Stimulated activated CD4-positive, alpha-beta T cell treated with anti-CD3 and anti-CD28 coated beads, Interleukin-15, amount 100 ng/mL, for 48 hours (primary cell): Measurements from ENCODE around the gene CREBZF.
"Not testable (repeated sequence)": the region's sequence is repeated elsewhere in the genome, so short reads cannot be mapped to it uniquely, and the experiment has no call there.

ENCODE experiments used
- DNase-seq, 2 donors: peaks; one replicate each; pipeline ENCODE4 v3.0.0-alpha.2; 2020; ENCODE audit warnings: low read depth in 2 of 2

CREBZF gene

GRCh38 chr11:85670949-85671663, 6.2 kb upstream of the CREBZF start:
- not testable (repeated sequence) for DNase-seq

DNA sequence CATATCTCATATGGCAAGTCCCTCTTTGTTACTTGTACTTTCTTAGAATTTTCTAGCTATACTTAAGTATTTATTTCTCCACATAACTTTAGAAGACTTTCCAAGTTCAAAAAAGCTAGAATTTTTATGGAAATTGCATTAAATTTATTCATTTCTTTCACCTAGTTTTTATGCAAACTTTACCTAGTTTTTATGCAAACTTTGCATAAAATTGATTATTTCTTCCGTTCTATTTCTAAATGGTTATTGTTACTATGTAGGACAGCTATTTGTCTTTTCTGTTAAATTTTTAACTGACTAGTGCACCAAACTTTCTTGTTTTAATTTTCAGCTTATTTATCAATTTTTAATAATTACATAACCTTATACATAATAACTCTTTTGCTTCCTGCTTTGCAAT, 3.2 kb upstream of the CREBZF start:
- DNase-seq, result no peak

DNA sequence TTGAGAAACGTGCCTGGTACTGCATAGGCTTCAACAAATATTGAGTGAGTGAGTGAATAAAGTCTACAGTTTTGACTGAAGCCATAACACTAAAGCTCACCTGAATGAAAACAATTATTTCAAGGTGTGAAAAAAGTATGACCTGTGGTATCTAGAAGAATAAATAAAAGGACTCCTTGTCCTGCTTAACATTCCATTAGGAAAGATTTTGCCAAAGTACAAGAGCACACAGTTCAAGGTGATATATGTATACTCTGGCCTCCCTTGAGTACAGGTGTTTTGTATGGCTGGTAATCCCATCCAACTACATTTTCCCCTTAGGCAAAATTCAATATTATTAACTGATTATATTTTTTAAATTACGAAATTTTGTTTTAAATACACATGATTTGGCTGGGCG, 1.8 kb upstream of the CREBZF start:
- no peak for DNase-seq

- DNase-seq, result no peak
Measured at GRCh38 chr11:85665733-85666132, 804 bp upstream of the CREBZF start.

GRCh38 chr11:85663753-85664614, 945 bp downstream of the CREBZF start:
- DNase-seq, result peak; percentile 79 to 81

DNA sequence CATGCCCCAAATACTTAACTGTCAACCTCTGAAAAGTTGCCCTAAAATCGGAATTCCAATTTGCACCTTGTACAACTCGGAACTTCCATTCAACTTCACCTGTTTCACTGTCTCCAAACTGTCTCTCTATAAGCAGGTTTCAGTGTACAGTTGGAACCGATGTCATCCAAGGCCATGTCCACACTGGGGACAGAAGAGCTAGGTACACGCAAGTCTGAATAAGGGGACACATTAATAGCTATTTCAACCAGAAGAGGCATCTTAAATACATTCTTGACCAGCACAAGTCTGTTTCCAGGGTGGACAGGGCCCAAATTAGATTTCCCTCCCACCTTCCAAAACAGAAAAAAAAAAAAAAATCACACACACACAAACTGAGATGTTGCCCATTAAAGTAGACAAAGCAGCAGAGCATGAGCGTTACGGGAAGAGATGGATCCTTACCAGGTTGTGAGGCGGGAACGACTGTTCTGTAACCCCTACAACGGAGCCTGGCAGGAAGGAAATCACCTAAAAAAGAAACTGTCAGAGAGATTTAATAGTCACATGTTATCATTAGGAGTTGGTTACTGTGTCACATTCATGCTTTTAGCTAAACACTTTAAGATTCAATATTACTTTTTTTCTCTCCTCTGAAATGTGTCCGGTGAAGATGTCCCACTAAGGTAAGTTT, 1.7 kb downstream of the CREBZF start:
- DNase-seq, result no peak

GRCh38 chr11:85661972-85662664, 2.8 kb downstream of the CREBZF start:
- DNase-seq, result no peak

DNA sequence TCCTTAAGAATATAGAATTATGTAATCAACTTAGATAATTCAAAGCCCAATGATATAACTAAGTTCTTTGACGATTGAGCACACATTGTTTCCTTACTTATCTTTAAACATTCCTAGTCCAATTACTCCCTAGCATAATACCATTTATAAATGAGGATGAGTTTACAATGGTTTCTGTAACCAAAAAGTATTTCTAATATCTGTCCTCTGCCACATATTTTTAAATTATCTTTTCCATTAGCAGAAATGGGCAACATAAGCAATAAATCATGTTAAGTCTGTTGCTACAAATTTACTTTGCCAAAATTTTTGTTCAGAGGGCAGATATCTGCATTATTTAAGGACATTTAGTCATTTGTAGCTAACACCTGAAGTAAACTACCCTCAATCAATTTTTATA, 6.7 kb downstream of the CREBZF start:
- DNase-seq, result no peak

DNA sequence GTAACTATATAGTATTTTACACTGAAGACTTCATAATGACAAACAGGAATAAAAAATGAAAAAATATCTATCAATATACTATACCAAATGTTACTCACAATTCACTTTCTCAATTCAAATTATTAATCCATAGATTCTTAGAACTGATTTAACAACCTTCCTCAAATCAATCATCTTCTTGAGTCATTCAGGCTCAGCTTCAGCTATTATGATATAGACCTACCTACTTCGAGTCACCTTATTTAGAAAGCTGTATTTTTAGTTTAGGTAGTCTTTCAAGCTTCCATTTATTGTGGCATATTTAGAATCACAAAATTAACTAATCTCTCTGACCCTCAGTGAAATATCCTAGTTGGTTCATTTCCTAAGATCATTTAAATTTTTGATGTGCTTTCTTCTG, 8.2 kb downstream of the CREBZF start:
- no peak for DNase-seq

DNA sequence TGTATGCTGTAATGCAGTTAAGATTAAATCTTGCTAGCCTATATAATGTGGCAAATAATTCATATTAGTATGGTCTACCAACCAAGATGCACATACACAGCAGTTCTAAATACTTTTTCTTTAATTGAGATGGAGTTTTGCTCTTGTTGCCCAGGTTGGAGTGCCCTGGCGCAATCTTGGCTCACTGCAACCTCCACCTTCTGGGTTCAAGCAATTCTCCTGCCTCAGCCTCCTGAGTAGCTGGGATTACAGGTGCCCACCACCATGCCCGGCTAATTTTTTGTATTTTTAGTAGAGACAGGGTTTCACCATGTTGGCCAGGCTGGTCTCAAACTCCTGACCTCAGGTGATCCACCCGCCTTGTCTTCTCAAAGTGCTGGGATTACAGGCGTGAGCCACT, 10.6 kb downstream of the CREBZF start:
- DNase-seq, result not testable (repeated sequence)

DNA sequence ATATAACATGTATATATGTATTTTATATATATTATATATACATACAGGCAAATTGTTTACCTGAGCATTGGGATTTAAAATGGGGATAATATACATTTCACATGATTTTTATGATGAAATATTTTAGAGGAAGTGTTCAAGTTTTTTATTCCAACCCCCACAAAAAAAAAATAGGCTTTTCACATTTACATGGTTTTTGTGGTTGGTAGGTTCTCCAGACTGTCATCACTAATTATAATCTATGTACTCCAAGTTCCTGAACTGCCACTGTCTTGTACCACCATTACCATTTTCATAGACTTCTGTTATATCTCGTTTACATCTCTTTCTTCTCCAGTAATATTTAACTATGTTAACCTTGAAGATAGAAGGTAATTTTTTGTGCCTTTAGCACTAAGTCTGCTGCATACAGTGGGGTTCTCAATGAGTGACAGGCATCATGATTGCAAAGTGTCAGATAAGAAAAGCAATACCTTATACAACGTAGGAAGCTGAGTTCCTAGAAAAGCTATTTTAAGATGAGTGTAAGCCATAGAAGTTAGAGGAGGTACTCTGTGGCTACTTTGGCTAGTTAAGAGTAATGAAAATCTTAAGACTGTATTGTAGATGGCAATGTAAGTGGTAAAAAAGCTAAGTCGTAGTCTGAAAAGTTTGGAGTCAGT, 12.0 kb downstream of the CREBZF start:
- DNase-seq, result no peak

DNA sequence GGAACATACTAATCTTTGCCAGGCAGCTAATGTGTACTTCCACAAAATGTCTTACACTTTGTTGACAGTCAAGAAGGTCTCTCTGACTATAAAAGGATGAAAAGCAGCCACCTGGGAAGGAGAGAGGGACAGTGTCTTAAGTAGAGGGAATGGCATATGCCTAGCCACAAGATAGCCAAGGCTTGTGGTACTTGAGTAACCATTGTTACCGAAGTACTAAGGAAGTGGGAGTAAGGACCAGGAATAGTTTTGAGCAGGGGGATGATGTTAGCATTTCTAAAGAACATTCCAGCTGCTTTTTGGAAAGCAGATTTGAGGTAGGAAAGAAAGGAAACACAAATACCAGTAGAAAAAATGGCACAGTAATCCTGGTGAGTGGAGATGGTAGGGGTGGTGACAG, 13.8 kb downstream of the CREBZF start:
- DNase-seq, result no peak

DNA sequence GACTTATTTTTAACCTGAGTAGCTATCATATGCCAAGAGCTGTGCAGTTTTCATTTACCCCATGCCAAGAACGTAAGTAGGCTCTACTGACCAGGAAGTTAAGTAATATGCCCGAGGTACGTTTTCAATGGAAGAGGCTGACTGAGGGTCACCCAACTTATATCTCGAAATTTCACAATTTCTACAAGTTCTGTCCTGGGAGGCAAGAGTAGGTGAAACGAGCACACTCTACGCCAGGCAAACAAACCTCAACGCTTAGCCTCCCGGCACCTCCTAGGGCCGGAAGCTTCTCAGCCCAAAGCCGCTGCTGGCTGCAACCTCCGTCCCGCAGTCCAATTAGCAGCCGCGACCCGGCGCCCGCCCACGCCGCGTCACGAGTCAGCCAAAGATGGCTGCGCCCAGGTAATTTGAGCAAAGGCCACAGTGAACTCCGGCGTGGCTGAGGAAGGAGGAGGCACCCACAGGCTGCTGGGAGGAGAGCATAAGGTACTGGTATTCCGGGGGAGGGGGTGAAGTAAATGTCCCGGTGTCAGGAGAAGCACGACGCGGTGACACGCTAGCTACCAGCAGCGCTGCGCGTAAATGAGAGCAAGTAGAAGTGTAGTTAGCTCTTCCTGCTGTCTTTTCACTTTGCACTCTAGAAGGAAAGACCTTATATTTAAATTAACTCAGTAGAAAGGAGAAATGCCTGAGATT, 17.2 kb downstream of the CREBZF start, which contains the start of gene TMEM126A:
TSS of gene TMEM126A (plus strand) at position 364 of the 696 bp plus-strand sequence. CDS start 2,289 bp downstream, outside the sequence.
- peak; percentile 87 to 89 for DNase-seq

DNA sequence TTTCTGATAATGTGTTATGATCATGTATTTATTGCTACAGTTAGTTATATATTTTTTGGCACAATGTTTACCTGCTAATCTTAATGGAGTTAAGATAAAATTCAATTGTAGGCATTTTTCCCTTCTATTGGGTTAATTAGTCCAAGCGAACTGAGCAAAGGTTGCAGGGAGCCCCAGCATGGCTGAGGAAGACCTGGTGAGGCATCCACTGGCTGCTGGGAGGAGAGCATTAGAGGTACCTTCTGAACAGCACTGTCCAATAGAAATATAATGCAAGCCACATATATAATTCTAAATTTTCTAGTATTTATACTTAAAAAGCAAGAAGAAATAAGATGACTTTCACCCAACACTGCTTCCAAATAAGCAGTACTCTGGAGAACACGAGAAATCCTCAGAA, 17.9 kb downstream of the CREBZF start:
- DNase-seq, result no peak

- DNase-seq, result no peak
Measured at GRCh38 chr11:85643191-85643614, 21.7 kb downstream of the CREBZF start.

GRCh38 chr11:85634747-85635146, 30.2 kb downstream of the CREBZF start:
- no peak for DNase-seq

DNA sequence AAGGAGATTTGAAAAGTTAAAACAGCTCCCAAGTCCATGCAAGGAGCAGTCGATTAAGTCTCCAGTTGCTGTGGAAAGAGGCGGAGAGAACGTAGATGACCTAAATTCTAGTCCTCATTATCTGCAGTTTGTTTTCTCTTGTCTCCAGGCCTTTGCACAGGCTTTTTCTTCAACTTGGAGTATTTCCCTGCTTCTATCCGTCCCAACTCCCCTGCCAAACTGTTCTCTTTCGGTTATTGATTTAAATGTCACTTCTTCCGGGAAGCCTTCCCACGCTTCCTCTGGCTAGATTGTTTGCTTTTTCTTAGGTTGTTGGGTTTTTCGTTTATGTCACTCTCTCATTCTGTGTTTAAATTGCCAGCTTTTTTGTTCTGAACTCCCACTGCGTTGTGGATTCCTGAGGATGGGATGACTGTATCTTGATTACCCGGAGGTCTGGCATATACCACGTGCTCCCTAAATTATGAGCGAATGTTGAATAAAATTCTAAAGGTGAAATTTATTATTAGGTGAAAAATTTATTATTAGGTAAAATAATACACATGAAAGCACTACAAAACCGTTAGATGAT, 36.1 kb downstream of the CREBZF start:
- DNase-seq, result no peak

DNA sequence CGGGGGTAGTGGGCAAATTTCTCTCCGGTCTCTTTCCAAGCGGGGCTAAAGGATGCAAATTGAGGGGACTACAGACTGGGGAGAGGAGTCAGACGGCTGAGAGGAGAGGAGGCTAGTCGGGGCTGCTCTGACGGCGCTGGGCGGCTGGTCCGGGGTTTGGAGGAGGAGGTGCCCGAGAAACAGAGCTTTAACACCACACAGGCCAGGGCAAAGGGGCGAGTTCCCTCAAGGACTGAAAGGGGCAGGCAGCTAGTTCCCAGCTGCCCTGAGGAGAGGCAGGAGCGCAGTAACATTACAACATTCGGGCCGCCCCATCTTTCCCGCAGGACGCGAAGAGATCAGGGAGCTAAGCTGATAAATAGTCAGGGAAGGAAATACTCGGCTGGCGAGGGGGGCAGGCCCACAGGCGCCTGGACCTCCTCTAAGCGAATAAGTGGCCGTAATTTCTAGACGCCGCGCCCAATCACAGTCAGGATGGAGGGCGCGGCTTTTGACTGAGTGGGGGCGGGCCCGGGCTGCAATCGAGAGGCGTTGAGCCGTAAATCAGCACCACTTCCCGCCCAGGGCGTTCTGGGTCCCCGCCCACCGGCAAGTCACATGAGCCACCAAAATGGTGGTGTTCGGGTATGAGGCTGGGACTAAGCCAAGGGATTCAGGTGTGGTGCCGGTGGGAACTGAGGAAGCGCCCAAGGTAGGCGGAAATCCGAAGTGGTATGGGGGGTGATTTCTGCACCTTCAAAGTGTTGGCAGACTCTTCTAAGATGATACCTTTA, 36.7 kb downstream of the CREBZF start, which contains the start of gene TMEM126B:
TSS of gene TMEM126B (plus strand) at position 596 of the 773 bp plus-strand sequence. CDS start at position 611, 15 bp downstream.
- peak; percentile 94 to 97 for DNase-seq

DNA sequence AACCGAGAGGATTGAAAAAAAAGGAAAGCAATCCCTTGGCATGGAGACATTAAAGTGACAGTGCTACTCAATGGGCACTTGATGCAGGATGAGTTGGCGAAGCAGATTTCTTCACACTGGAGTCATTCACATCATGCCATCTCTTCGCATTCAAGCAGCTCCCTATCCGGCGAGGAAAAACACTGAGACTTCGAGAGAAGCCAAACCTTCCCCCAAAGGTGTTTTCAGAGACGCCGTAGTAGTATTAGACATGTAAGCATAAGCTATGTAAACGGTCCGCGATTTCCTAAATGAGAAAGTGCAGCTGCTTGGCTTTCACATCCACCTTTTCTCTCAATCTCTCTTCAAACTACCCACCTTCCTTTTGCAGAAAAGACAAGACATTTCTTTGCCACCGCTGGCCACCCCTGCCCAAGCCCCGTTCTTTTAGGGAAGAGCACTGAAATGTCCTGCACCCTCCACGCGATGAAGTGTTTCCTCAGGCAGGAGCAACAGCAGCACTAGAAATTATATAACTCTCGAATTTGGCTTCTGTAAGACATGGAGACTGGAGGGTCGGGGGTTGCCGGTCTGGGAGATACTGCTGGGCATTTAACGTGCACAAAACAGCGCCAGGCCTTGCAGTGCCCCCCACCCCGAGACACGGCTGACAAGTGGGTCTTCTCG, 37.5 kb downstream of the CREBZF start, which contains the start of gene DLG2:
TSS of gene DLG2 (minus strand) at position 13 of the 666 bp plus-strand sequence.
- DNase-seq, result no peak
